Measurements from ENCODE around the gene ME3. TPM values are rescaled to one million over a fixed set of nuclear protein-coding genes. Genes with fewer than 3 reads are reported as not detected.

ME3 gene
- polyA plus RNA-seq, 1 experiment: 15.8 TPM

DNA sequence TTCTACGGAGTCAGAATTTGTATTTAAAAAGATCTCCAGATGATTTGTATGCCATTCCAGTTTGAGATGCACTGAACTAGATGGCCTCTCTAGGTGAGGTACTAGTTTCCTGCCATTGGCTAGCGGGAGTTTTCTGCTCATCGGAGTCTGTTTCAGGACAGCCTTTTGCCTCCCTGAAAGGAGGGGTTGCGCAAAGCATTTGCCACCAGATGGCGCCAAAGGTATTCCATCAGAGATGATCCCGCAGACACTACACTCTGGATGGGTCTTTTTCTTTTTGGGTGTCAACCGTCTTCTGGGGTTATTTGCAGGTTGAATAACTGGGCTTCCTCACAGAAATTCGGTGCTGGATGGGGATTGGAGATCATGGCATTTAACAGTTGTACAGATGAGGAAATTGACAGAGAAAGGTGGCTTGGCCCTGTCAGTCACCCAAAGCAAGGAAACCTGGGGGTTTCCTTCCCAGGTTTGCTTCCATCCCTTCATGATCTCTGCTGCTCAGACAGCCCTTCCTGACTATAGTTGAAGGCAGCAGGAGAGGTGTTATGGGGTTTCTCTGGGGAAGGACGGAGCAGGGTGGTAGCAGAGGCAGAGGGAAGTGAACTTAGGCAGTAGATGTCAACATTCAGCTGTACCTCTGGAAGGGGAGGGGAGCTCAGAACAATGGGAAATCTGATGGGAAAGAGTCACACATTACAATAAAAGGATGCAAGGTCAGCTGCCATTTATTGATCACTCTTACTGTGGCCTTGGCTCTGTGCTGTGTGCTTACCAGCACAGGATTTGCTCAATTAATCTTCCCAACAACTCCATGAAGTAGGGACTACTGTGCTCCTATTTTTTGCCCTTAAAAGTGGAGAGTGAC lies 216.1 kb downstream of the ME3 start:
- TF ChIP-seq, protein P1, sequence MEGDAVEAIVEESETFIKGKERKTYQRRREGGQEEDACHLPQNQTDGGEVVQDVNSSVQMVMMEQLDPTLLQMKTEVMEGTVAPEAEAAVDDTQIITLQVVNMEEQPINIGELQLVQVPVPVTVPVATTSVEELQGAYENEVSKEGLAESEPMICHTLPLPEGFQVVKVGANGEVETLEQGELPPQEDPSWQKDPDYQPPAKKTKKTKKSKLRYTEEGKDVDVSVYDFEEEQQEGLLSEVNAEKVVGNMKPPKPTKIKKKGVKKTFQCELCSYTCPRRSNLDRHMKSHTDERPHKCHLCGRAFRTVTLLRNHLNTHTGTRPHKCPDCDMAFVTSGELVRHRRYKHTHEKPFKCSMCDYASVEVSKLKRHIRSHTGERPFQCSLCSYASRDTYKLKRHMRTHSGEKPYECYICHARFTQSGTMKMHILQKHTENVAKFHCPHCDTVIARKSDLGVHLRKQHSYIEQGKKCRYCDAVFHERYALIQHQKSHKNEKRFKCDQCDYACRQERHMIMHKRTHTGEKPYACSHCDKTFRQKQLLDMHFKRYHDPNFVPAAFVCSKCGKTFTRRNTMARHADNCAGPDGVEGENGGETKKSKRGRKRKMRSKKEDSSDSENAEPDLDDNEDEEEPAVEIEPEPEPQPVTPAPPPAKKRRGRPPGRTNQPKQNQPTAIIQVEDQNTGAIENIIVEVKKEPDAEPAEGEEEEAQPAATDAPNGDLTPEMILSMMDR (IDR thresholded peaks at IDR 0.05; ENCODE audit: insufficient read depth, low read depth, low read length): peak; percentile 89
- Histone ChIP-seq H3K27me3 (ENCODE audit: control insufficient read depth, insufficient read depth, low read length) (no peaks in the 10 kb centered on the region), H3K36me3 (ENCODE audit: control insufficient read depth, insufficient read depth, low read length) (no peaks in the 10 kb centered on the region), H3K4me3 (ENCODE audit: low read depth, low read length) (no peak overlapping the region)
- no peak for DNase-seq (ENCODE audit: low read depth)
- POLR2A ChIA-PET: no interaction called here
- CTCF ChIA-PET: interaction anchor here (0.6 to 5.6 kb wide), 20 partner anchors 9 to 462 kb away, joined by 3 to 41 read pairs (median 4); no protein-coding TSS in a partner anchor

GRCh38 chr11:86453290-86454030 lies 219.0 kb downstream of the ME3 start:
- Histone ChIP-seq H3K4me3 (ENCODE audit: low read depth, low read length) (no peak overlapping the region), H3K27me3 (ENCODE audit: control insufficient read depth, insufficient read depth, low read length) (no peaks in the 10 kb centered on the region), H3K36me3 (ENCODE audit: control insufficient read depth, insufficient read depth, low read length) (no peaks in the 10 kb centered on the region)
- DNase-seq (ENCODE audit: low read depth): no peak
- TF ChIP-seq, protein P1 (IDR thresholded peaks at IDR 0.05; ENCODE audit: insufficient read depth, low read depth, low read length): no peak
- POLR2A ChIA-PET: no interaction called here
- CTCF ChIA-PET: interaction anchor here (0.5 to 5.6 kb wide), 6 partner anchors 12 to 362 kb away, joined by 3 to 41 read pairs (median 4); no protein-coding TSS in a partner anchor

GRCh38 chr11:86449993-86450629 lies 222.3 kb downstream of the ME3 start:
- no peaks in the 10 kb centered on the region for H3K36me3 ChIP-seq (ENCODE audit: control insufficient read depth, insufficient read depth, low read length)
- ChIA-PET CTCF (interaction anchor here (1.0 to 1.7 kb wide), 2 partner anchors 8 to 595 kb away, joined by 4 to 5 read pairs; partner anchors contain the start of gene CCDC83), POLR2A (no interaction called here)
- no peak for DNase-seq (ENCODE audit: low read depth)
- no peaks in the 10 kb centered on the region for H3K27me3 ChIP-seq (ENCODE audit: control insufficient read depth, insufficient read depth, low read length)
- H3K4me3 ChIP-seq (ENCODE audit: low read depth, low read length): no peak overlapping the region
- TF ChIP-seq, protein P1 (IDR thresholded peaks at IDR 0.05; ENCODE audit: insufficient read depth, low read depth, low read length): no peak

- Histone ChIP-seq H3K4me3 (ENCODE audit: low read depth, low read length) (no peak overlapping the region), H3K27me3 (ENCODE audit: control insufficient read depth, insufficient read depth, low read length) (no peaks in the 10 kb centered on the region), H3K36me3 (ENCODE audit: control insufficient read depth, insufficient read depth, low read length) (no peaks in the 10 kb centered on the region)
- DNase-seq (ENCODE audit: low read depth): no peak
- ChIA-PET POLR2A (no interaction called here), CTCF (interaction anchor here (1.5 kb wide), 2 partner anchors 9 kb away, joined by 4 read pairs; no protein-coding TSS in a partner anchor)
- TF ChIP-seq, protein P1 (IDR thresholded peaks at IDR 0.05; ENCODE audit: insufficient read depth, low read depth, low read length): no peak
Measured at GRCh38 chr11:86447763-86448480, 224.5 kb downstream of the ME3 start.
